ENCODE data around the gene SH3PXD2A. TPM values are rescaled to one million over a fixed set of nuclear protein-coding genes. Genes with fewer than 3 reads are reported as not detected.

The SH3PXD2A gene
- polyA plus RNA-seq, 3 donors, result 3.0 to 61.0 (median 36.1) TPM

- no peak overlapping the region for H3K27ac ChIP-seq (ENCODE audit: low read depth, low read length)
- 79 to 94% (median 91%) methylated on average over 6 of the region's 6 CpGs for WGBS, 3 donors
These were observed 264.6 kb downstream of the SH3PXD2A start for GRCh38 chr10:103590744-103591291.

GRCh38 chr10:103590060-103590459, 265.3 kb downstream of the SH3PXD2A start:
- WGBS, 3 donors, result 93 to 97% (median 93%) methylated on average over 20 of the region's 20 CpGs
- no peak overlapping the region for H3K27ac ChIP-seq (ENCODE audit: low read depth, low read length)

- 79 to 91% (median 85%) methylated on average over 15 of the region's 15 CpGs for WGBS, 3 donors
- no peak overlapping the region for H3K27ac ChIP-seq (ENCODE audit: low read depth, low read length)
These were observed 266.2 kb downstream of the SH3PXD2A start for GRCh38 chr10:103589074-103589630.

- H3K27ac ChIP-seq (ENCODE audit: low read depth, low read length), result no peak overlapping the region
These were observed 268.3 kb downstream of the SH3PXD2A start for GRCh38 chr10:103587073-103587472.

GRCh38 chr10:103585011-103585405, 270.4 kb downstream of the SH3PXD2A start:
- 70 to 80% (median 76%) methylated on average over 32 of the region's 32 CpGs for WGBS, 3 donors
- H3K27ac ChIP-seq (ENCODE audit: low read depth, low read length), result no peak overlapping the region

- 8 to 51% (median 8%) methylated on average over 102 to 111 of the region's 111 CpGs for WGBS, 3 donors
- no peak overlapping the region for H3K27ac ChIP-seq (ENCODE audit: low read depth, low read length)
These were observed 271.0 kb downstream of the SH3PXD2A start for GRCh38 chr10:103584216-103585010.

- H3K27ac ChIP-seq (ENCODE audit: low read depth, low read length), result no peak overlapping the region
- 66 to 87% (median 77%) methylated on average over 8 of the region's 8 CpGs for WGBS, 3 donors
These were observed 271.5 kb downstream of the SH3PXD2A start for GRCh38 chr10:103583871-103584215.

- no peak overlapping the region for H3K27ac ChIP-seq (ENCODE audit: low read depth, low read length)
- WGBS, 3 donors, result 86 to 90% (median 88%) methylated on average over 13 of the region's 13 CpGs
These were observed 272.8 kb downstream of the SH3PXD2A start for GRCh38 chr10:103582331-103583123.

GRCh38 chr10:103581499-103581898, 273.9 kb downstream of the SH3PXD2A start:
- no peak overlapping the region for H3K27ac ChIP-seq (ENCODE audit: low read depth, low read length)

- no peak overlapping the region for H3K27ac ChIP-seq (ENCODE audit: low read depth, low read length)
- 54 to 71% (median 69%) methylated on average over 7 of the region's 7 CpGs for WGBS, 3 donors
These were observed 274.9 kb downstream of the SH3PXD2A start for GRCh38 chr10:103580430-103580829.

GRCh38 chr10:103580011-103580410, 275.4 kb downstream of the SH3PXD2A start:
- H3K27ac ChIP-seq (ENCODE audit: low read depth, low read length), result no peak overlapping the region
- 78 to 89% (median 79%) methylated on average over 7 of the region's 7 CpGs for WGBS, 3 donors

GRCh38 chr10:103578782-103579382, 276.5 kb downstream of the SH3PXD2A start:
- no peak overlapping the region for H3K27ac ChIP-seq (ENCODE audit: low read depth, low read length)
- 24 to 76% (median 64%) methylated on average over 15 of the region's 15 CpGs for WGBS, 3 donors

GRCh38 chr10:103576862-103577261, 278.5 kb downstream of the SH3PXD2A start:
- H3K27ac ChIP-seq (ENCODE audit: low read depth, low read length), result no peak overlapping the region
- WGBS, 3 donors, result 14 to 55% (median 52%) methylated on average over 2 of the region's 2 CpGs

GRCh38 chr10:103576076-103576471, 279.3 kb downstream of the SH3PXD2A start:
- WGBS, 3 donors, result 95 to 100% (median 100%) methylated on average over 1 of the region's 1 CpG
- no peak overlapping the region for H3K27ac ChIP-seq (ENCODE audit: low read depth, low read length)

- no peak overlapping the region for H3K27ac ChIP-seq (ENCODE audit: low read depth, low read length)
- 72 to 75% (median 74%) methylated on average over 6 of the region's 6 CpGs for WGBS, 3 donors
These were observed 279.8 kb downstream of the SH3PXD2A start for GRCh38 chr10:103575416-103576075.

GRCh38 chr10:103574097-103575061, 281.0 kb downstream of the SH3PXD2A start:
- H3K27ac ChIP-seq (ENCODE audit: low read depth, low read length), result no peak overlapping the region
- WGBS, 3 donors, result 85 to 86% (median 85%) methylated on average over 16 of the region's 16 CpGs

GRCh38 chr10:103573205-103573487, 282.2 kb downstream of the SH3PXD2A start:
- H3K27ac ChIP-seq (ENCODE audit: low read depth, low read length), result no peak overlapping the region
- WGBS, 3 donors, result 86 to 92% (median 90%) methylated on average over 7 of the region's 7 CpGs

All from adipose tissue (tissue), 3 donors.